Trophoblast cell (in vitro differentiated cells and primary cell): Measurements from ENCODE around the gene OR3A3.
"Not testable (repeated sequence)": the region's sequence is repeated elsewhere in the genome, so short reads cannot be mapped to it uniquely, and the experiment has no call there.

Source experiments
- DNase-seq, 2 donors: peaks; one replicate each; pipeline ENCODE4 v3.0.0-alpha.2; 2016
- H2AFZ ChIP-seq: 2 replicates; pipeline ENCODE4 v1.6.1; 2013; ENCODE audit warnings: low read length, moderate library complexity, mild to moderate bottlenecking; ENCODE audit not compliant: insufficient read depth, poor library complexity
- H2AK5ac ChIP-seq: 2 replicates; pipeline ENCODE4 v1.6.1; 2013; ENCODE audit warnings: mild to moderate bottlenecking, low read length
- H2BK120ac ChIP-seq: 2 replicates; pipeline ENCODE4 v1.6.1; 2013; ENCODE audit warnings: low read length, mild to moderate bottlenecking, moderate library complexity; ENCODE audit not compliant: insufficient read depth, poor library complexity
- H2BK12ac ChIP-seq: 2 replicates; pipeline ENCODE4 v1.6.1; 2013; ENCODE audit warnings: mild to moderate bottlenecking, low read length, moderate library complexity
- H2BK5ac ChIP-seq: 2 replicates; pipeline ENCODE4 v1.6.1; 2013; ENCODE audit warnings: low read length, low read depth, moderate library complexity, mild to moderate bottlenecking; ENCODE audit not compliant: poor library complexity
- H3K14ac ChIP-seq: 2 replicates; pipeline ENCODE4 v1.6.1; 2013; ENCODE audit warnings: mild to moderate bottlenecking, low read length
- H3K18ac ChIP-seq: 2 replicates; pipeline ENCODE4 v1.6.1; 2013; ENCODE audit warnings: mild to moderate bottlenecking, low read length
- H3K23ac ChIP-seq: 2 replicates; pipeline ENCODE4 v1.6.1; 2013; ENCODE audit warnings: low read length
- H3K27ac ChIP-seq: 2 replicates; pipeline ENCODE4 v1.5.1; 2013; ENCODE audit warnings: low read depth, mild to moderate bottlenecking, inconsistent platforms, low read length, moderate library complexity
- H3K27me3 ChIP-seq: 2 replicates; pipeline ENCODE4 v1.6.1; 2013; ENCODE audit warnings: inconsistent platforms, mild to moderate bottlenecking, low read length, moderate library complexity; ENCODE audit not compliant: insufficient read depth
- H3K36me3 ChIP-seq, 2 experiments: 1 replicate in 1 of 2; 2 replicates in 1 of 2; pipeline ENCODE4 v1.6.1; 2013; ENCODE audit warnings: low read length in 2 of 2, mild to moderate bottlenecking in 2 of 2, moderate library complexity in 1 of 2; ENCODE audit not compliant: insufficient read depth in 2 of 2, control insufficient read depth in 1 of 2
- H3K4ac ChIP-seq: 2 replicates; pipeline ENCODE4 v1.6.1; 2013; ENCODE audit warnings: low read depth, mild to moderate bottlenecking, low read length, moderate library complexity
- H3K4me1 ChIP-seq, 2 experiments: 1 replicate in 1 of 2; 2 replicates in 1 of 2; pipeline ENCODE4 v1.6.1; 2013; ENCODE audit warnings: low read length in 2 of 2, mild to moderate bottlenecking in 2 of 2, moderate library complexity in 1 of 2; ENCODE audit not compliant: insufficient read depth in 2 of 2, control insufficient read depth in 1 of 2
- H3K4me2 ChIP-seq: 2 replicates; pipeline ENCODE4 v1.6.1; 2013; ENCODE audit warnings: inconsistent platforms, mild to moderate bottlenecking, low read length, moderate library complexity
- H3K4me3 ChIP-seq: 2 replicates; pipeline ENCODE4 v1.5.1; 2013; ENCODE audit warnings: mild to moderate bottlenecking, low read depth, low read length, inconsistent platforms
- H3K79me1 ChIP-seq: one replicate; pipeline ENCODE4 v1.6.1; 2013; ENCODE audit warnings: low read length
- H3K79me2 ChIP-seq: 2 replicates; pipeline ENCODE4 v1.6.1; 2013; ENCODE audit warnings: low read length, mild to moderate bottlenecking; ENCODE audit not compliant: control insufficient read depth, insufficient read depth, poor library complexity
- H3K9ac ChIP-seq: 2 replicates; pipeline ENCODE4 v1.6.1; 2013; ENCODE audit warnings: mild to moderate bottlenecking, low read length
- H3K9me3 ChIP-seq: 2 replicates; pipeline ENCODE4 v1.6.1; 2013; ENCODE audit warnings: low read depth, mild to moderate bottlenecking, control low read depth, inconsistent platforms, low read length; ENCODE audit not compliant: insufficient read depth
- H4K12ac ChIP-seq: 2 replicates; pipeline ENCODE4 v1.6.1; 2013; ENCODE audit warnings: low read depth, mild to moderate bottlenecking, low read length, moderate library complexity
- H4K8ac ChIP-seq: 2 replicates; pipeline ENCODE4 v1.6.1; 2013; ENCODE audit warnings: low read depth, mild to moderate bottlenecking, low read length, moderate library complexity
- H4K91ac ChIP-seq: one replicate; pipeline ENCODE4 v1.6.1; 2013; ENCODE audit warnings: low read depth, mild to moderate bottlenecking, low read length, moderate library complexity
- WGBS: extraction: QIAGEN DNeasy Blood & Tissue Kit; methylation state at CpG from one replicate; pipeline ENCODE4 v1.1.7; 2013; ENCODE audit warnings: missing lambda C conversion rate; ENCODE audit not compliant: insufficient read length, insufficient coverage; ENCODE audit errors: extremely low coverage; 5-methylcytosine and 5-hydroxymethylcytosine counted together

Gene OR3A3

GRCh38 chr17:3466355-3466754 is 55.2 kb downstream of the OR3A3 start:
- H2AK5ac ChIP-seq, H3K23ac ChIP-seq, H4K91ac ChIP-seq, DNase-seq, H2AFZ ChIP-seq, H3K4me2 ChIP-seq, H3K4me3 ChIP-seq, H2BK120ac ChIP-seq, H3K27me3 ChIP-seq, H3K79me1 ChIP-seq, H3K79me2 ChIP-seq, H3K9ac ChIP-seq, H3K14ac ChIP-seq, H2BK5ac ChIP-seq, H2BK12ac ChIP-seq, H3K18ac ChIP-seq, H3K36me3 ChIP-seq, H4K12ac ChIP-seq, H3K4me1 ChIP-seq, H3K4ac ChIP-seq, H4K8ac ChIP-seq, H3K27ac ChIP-seq, H3K9me3 ChIP-seq: not testable (repeated sequence)
- no CpG with 5 or more reads among the region's 1 CpG for WGBS

DNA sequence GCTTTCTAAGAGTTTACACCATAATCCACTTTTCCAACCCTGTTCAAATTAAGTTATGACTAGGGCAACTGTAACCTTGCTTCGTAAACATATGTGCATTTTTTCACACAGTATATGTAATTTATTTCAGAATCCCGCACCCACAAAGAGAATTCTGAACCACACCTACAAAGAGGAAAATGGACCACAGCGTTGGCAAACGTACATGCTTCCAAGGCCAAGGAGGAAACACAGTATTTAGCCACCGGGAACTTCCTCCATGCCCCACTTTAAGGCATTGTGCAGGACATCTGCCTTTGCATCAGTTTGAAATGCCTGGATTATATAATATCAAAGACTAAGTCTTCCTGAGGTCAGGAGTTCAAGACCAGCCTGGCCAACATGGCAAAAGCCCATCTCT is 58.4 kb downstream of the OR3A3 start:
- Histone ChIP-seq H3K23ac (no peak overlapping the region), H3K4ac (no peak overlapping the region), H4K12ac (no peak overlapping the region), H3K27ac (no peak overlapping the region), H2AK5ac (no peak overlapping the region), H3K18ac (no peak overlapping the region), H3K79me2 (no peaks in the 10 kb centered on the region), H3K9me3 (no peaks in the 10 kb centered on the region), H3K79me1 (no peaks in the 10 kb centered on the region), H3K9ac (no peak overlapping the region), H3K27me3 (no peaks in the 10 kb centered on the region), H3K4me3 (no peak overlapping the region), H3K4me2 (no peak overlapping the region), H3K36me3 (no peaks in the 10 kb centered on the region), H3K4me1 (no peaks in the 10 kb centered on the region), H2AFZ (no peak overlapping the region), H2BK12ac (no peak overlapping the region), H3K14ac (no peak overlapping the region), H4K8ac (no peak overlapping the region), H4K91ac (no peak overlapping the region), H2BK120ac (no peak overlapping the region), H2BK5ac (no peak overlapping the region)
- DNase-seq, result no peak
- WGBS, result no CpG with 5 or more reads among the region's 5 CpGs

- H3K27ac ChIP-seq, result no peak within 1 kb of the TSS
- H3K27me3 ChIP-seq, result no peaks in the 10 kb centered on the region
- no peak within 1 kb of the TSS for H2BK120ac ChIP-seq
- no peak within 1 kb of the TSS for H3K4me2 ChIP-seq
- H2BK5ac ChIP-seq, result no peak within 1 kb of the TSS
- H3K4me3 ChIP-seq, result no peak within 1 kb of the TSS
- no peak within 1 kb of the TSS for H4K12ac ChIP-seq
- H3K9me3 ChIP-seq, result no peaks in the 10 kb centered on the region
- no peaks in the 10 kb centered on the region for H3K4me1 ChIP-seq
- no peak within 1 kb of the TSS for H4K91ac ChIP-seq
- no peaks in the 10 kb centered on the region for H3K36me3 ChIP-seq
- no peaks in the 10 kb centered on the region for H3K79me2 ChIP-seq
- H3K23ac ChIP-seq, result no peak within 1 kb of the TSS
- H2BK12ac ChIP-seq, result no peak within 1 kb of the TSS
- no peak within 1 kb of the TSS for H4K8ac ChIP-seq
- no peak for DNase-seq
- WGBS, result no CpG with 5 or more reads among the region's 38 CpGs
- no peaks in the 10 kb centered on the region for H3K79me1 ChIP-seq
- H3K9ac ChIP-seq, result no peak within 1 kb of the TSS
- no peak within 1 kb of the TSS for H3K4ac ChIP-seq
- H2AK5ac ChIP-seq, result no peak within 1 kb of the TSS
- H3K18ac ChIP-seq, result no peak within 1 kb of the TSS
- H3K14ac ChIP-seq, result no peak within 1 kb of the TSS
- H2AFZ ChIP-seq, result no peak within 1 kb of the TSS
Measured at GRCh38 chr17:3471599-3471998, 60.4 kb downstream of the OR3A3 start, which contains the start of gene SPATA22. SPATA22 (minus strand) TSS chr17:3471819; CDS start chr17:3469325, 2,494 bp downstream.

DNA sequence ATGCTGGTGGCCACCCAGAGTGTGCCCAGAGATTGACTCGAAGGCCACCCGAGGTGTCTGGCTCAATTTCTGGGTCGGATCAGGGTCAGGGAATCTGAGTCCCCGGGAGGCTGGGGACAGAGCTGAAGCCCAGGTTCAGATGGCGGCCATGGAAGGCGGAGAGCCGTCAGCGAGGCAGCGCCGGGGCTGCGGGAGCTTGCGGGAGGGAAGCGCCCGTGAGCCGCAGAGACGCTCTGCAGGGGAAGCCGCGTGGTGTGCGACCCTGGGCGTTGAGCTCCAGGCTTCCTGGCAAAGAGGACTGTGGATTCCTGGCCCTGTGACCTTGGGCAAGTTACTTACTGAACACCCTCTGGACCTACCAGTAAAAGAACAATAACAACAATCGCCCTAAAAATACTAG is 61.0 kb downstream of the OR3A3 start:
- no peak overlapping the region for H4K12ac ChIP-seq
- H2AFZ ChIP-seq, result no peak overlapping the region
- H3K36me3 ChIP-seq, result no peaks in the 10 kb centered on the region
- no CpG with 5 or more reads among the region's 21 CpGs for WGBS
- no peak for DNase-seq
- H3K4ac ChIP-seq, result no peak overlapping the region
- H3K23ac ChIP-seq, result no peak overlapping the region
- H4K91ac ChIP-seq, result no peak overlapping the region
- H3K9me3 ChIP-seq, result no peaks in the 10 kb centered on the region
- no peak overlapping the region for H3K14ac ChIP-seq
- H3K4me3 ChIP-seq, result no peak overlapping the region
- H2BK120ac ChIP-seq, result no peak overlapping the region
- H3K18ac ChIP-seq, result no peak overlapping the region
- no peaks in the 10 kb centered on the region for H3K79me1 ChIP-seq
- H3K27ac ChIP-seq, result no peak overlapping the region
- no peaks in the 10 kb centered on the region for H3K4me1 ChIP-seq
- H4K8ac ChIP-seq, result no peak overlapping the region
- no peak overlapping the region for H3K4me2 ChIP-seq
- no peak overlapping the region for H2BK5ac ChIP-seq
- H3K79me2 ChIP-seq, result no peaks in the 10 kb centered on the region
- no peak overlapping the region for H2BK12ac ChIP-seq
- no peak overlapping the region for H2AK5ac ChIP-seq
- H3K27me3 ChIP-seq, result no peaks in the 10 kb centered on the region
- H3K9ac ChIP-seq, result no peak overlapping the region
